Measurements from ENCODE around the gene WDR13. TPM values are rescaled to one million over a fixed set of nuclear protein-coding genes. Genes with fewer than 3 reads are reported as not detected.

Gene WDR13
- total and polyA plus RNA-seq, 7 donors, result 98.1 to 132 (median 106) TPM

DNA sequence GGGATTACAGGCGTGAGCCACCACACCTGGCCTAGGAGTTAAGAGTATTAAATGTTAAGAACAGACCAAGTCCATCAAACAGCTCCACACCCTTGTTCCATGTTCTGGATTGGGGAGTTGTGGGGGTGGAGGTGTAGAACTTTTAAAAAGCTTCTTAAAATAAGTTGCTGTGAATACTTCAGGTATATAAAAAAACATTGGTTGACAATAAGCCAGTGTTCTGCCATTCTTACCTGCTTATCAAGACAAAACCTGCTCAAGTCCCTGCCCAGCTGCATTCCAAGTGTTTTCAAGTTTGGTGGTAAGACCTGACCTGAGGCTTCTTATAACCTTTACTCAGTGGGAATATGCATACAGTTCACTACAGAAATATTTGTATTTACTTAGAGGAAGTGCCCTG lies 16.6 kb upstream of the WDR13 start:
- H3K9me3 ChIP-seq, result no peaks in the 10 kb centered on the region
- H3K27me3 ChIP-seq, result no peaks in the 10 kb centered on the region
- H3K27ac ChIP-seq, result no peak overlapping the region
- DNase-seq, result no peak
- H3K36me3 ChIP-seq, result peaks cover 5 to 36% (median 18%) of the 10 kb centered on the region in 4 donors
- H3K4me3 ChIP-seq, result no peak overlapping the region
- intact Hi-C loops (cut with DNase I), result no loop called here
- WGBS, 2 donors, result 82 to 100% methylated on average over 1 of the region's 1 CpG
- TF ChIP-seq EP300 (IDR thresholded peaks at IDR 0.05) (no peak), POLR2A (IDR thresholded peaks at IDR 0.05) (no peak), POLR2AphosphoS5 (IDR thresholded peaks at IDR 0.05) (no peak)
- TF ChIP-seq, protein P1, sequence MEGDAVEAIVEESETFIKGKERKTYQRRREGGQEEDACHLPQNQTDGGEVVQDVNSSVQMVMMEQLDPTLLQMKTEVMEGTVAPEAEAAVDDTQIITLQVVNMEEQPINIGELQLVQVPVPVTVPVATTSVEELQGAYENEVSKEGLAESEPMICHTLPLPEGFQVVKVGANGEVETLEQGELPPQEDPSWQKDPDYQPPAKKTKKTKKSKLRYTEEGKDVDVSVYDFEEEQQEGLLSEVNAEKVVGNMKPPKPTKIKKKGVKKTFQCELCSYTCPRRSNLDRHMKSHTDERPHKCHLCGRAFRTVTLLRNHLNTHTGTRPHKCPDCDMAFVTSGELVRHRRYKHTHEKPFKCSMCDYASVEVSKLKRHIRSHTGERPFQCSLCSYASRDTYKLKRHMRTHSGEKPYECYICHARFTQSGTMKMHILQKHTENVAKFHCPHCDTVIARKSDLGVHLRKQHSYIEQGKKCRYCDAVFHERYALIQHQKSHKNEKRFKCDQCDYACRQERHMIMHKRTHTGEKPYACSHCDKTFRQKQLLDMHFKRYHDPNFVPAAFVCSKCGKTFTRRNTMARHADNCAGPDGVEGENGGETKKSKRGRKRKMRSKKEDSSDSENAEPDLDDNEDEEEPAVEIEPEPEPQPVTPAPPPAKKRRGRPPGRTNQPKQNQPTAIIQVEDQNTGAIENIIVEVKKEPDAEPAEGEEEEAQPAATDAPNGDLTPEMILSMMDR (IDR thresholded peaks at IDR 0.05), result no peak
- H3K4me1 ChIP-seq, result peaks cover 0 to 10% (median 8%) of the 10 kb centered on the region in 4 donors

- no peak overlapping the region for H3K27ac ChIP-seq
- no peak overlapping the region for H3K4me3 ChIP-seq
- 59 to 65% methylated on average over 2 of the region's 2 CpGs for WGBS, 2 donors
- no peaks in the 10 kb centered on the region for H3K4me1 ChIP-seq
- H3K27me3 ChIP-seq, result no peaks in the 10 kb centered on the region
- TF ChIP-seq, protein P1 (IDR thresholded peaks at IDR 0.05), result no peak
- no peak for TF ChIP-seq POLR2A (IDR thresholded peaks at IDR 0.05)
- TF ChIP-seq POLR2AphosphoS5 (IDR thresholded peaks at IDR 0.05), result no peak
- TF ChIP-seq EP300 (IDR thresholded peaks at IDR 0.05), result no peak
- no peaks in the 10 kb centered on the region for H3K36me3 ChIP-seq
- intact Hi-C loops (cut with DNase I), result no loop called here
- DNase-seq, result no peak
- H3K9me3 ChIP-seq, result no peaks in the 10 kb centered on the region
Measured at GRCh38 chrX:48584698-48585097, 12.6 kb upstream of the WDR13 start.

DNA sequence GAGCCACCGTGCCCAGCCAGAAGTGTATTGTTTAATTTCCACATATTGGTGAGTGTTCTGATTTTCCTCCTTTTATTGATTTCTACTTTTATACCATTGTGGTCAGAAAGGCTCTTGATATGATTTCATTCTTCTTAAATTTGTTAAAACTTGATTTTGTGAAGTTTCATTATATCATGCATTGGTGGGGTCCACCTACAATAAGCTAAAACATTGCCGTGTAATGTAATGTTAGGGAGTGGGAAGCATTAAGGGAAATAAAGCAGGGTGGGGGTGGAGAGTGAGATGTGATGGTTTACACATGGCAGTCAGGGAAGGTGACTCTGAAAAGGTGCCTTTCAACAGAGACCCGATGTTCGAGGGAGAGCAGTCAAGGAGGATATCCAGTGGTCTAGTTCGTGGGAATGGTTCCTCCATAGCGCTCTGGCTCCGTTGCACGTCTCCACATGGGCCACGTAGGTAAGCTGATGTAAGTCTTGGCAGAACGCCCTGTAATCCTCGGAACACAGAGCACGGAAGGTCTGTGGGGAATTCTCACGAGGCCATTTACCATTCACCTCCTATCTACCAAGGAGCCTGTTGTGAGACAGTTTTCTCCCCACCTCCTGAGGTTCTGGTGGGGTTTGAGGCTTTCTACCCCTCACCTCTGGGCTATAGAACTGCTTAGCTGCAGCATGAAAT lies 7.7 kb upstream of the WDR13 start:
- Histone ChIP-seq H3K9me3 (no peaks in the 10 kb centered on the region), H3K4me1 (no peaks in the 10 kb centered on the region), H3K36me3 (no peaks in the 10 kb centered on the region), H3K27ac (no peak overlapping the region), H3K27me3 (no peaks in the 10 kb centered on the region), H3K4me3 (no peak overlapping the region)
- intact Hi-C loops (cut with DNase I), result no loop called here
- TF ChIP-seq, protein P1 (IDR thresholded peaks at IDR 0.05), result no peak
- DNase-seq, result no peak
- WGBS, 2 donors, result 70 to 81% methylated on average over 13 of the region's 13 CpGs

GRCh38 chrX:48590203-48591103 lies 6.8 kb upstream of the WDR13 start:
- H3K36me3 ChIP-seq, result no peaks in the 10 kb centered on the region
- H3K27me3 ChIP-seq, result no peaks in the 10 kb centered on the region
- no peak for TF ChIP-seq POLR2A (IDR thresholded peaks at IDR 0.05)
- no peak for DNase-seq
- H3K4me1 ChIP-seq, result no peaks in the 10 kb centered on the region
- no peaks in the 10 kb centered on the region for H3K9me3 ChIP-seq
- peak overlapping the region in 2 of 4 donors; percentile 4 to 60 for H3K27ac ChIP-seq
- intact Hi-C loops (cut with DNase I), result no loop called here
- 91 to 92% methylated on average over 21 of the region's 21 CpGs for WGBS, 2 donors
- no peak overlapping the region for H3K4me3 ChIP-seq

GRCh38 chrX:48591255-48591791 lies 6.0 kb upstream of the WDR13 start:
- DNase-seq, result no peak
- Histone ChIP-seq H3K36me3 (no peaks in the 10 kb centered on the region), H3K27me3 (no peaks in the 10 kb centered on the region), H3K4me1 (no peaks in the 10 kb centered on the region), H3K4me3 (no peak overlapping the region), H3K9me3 (no peaks in the 10 kb centered on the region), H3K27ac (peak overlapping the region in 2 of 4 donors; percentile 4 to 60)
- no peak for TF ChIP-seq POLR2A (IDR thresholded peaks at IDR 0.05)
- TF ChIP-seq POLR2AphosphoS5 (IDR thresholded peaks at IDR 0.05), result peak in 2 of 4 donors; percentile 33 to 60
- TF ChIP-seq, protein P1 (IDR thresholded peaks at IDR 0.05), result no peak
- peak in 1 of 4 donors; percentile 12 for TF ChIP-seq EP300 (IDR thresholded peaks at IDR 0.05)
- 77% methylated on average over 9 of the region's 9 CpGs for WGBS, 2 donors
- intact Hi-C loops (cut with DNase I), result no loop called here

All from sigmoid colon (tissue), 7 donors.